MM.1S (cell line): Measurements from ENCODE around the gene B4GALNT3.

Experiments used
- DNase-seq: peaks from one replicate; pipeline ENCODE4 v3.0.0-alpha.2; 2015
- H2AFZ ChIP-seq: fragments of 300-600 bp; sonication (generic); 2 replicates; pipeline ENCODE4 v1.6.0; 2016; ENCODE audit warnings: antibody characterized with exemption, low read length
- H3F3A ChIP-seq: fragments of 300-600 bp; sonication (generic); 2 replicates; pipeline ENCODE4 v1.6.1; 2016; ENCODE audit warnings: mild to moderate bottlenecking, antibody characterized with exemption, low read length, moderate library complexity, mixed read lengths; ENCODE audit not compliant: insufficient read depth
- H3K27ac ChIP-seq: fragments of 300-600 bp; sonication (generic); 2 replicates; pipeline ENCODE4 v1.5.1; 2016; ENCODE audit warnings: mild to moderate bottlenecking, low read length
- H3K27me3 ChIP-seq: fragments of 300-600 bp; sonication (generic); replicated peaks from 2 replicates; pipeline ENCODE4 v1.6.0; 2016; ENCODE audit warnings: low read length; ENCODE audit not compliant: insufficient read depth
- H3K36me3 ChIP-seq: fragments of 300-600 bp; sonication (generic); replicated peaks from 2 replicates; pipeline ENCODE4 v1.6.1; 2016; ENCODE audit warnings: mild to moderate bottlenecking, low read length, mixed read lengths; ENCODE audit not compliant: insufficient read depth
- H3K4me1 ChIP-seq: fragments of 300-600 bp; sonication (generic); 2 replicates; pipeline ENCODE4 v1.6.1; 2016; ENCODE audit warnings: low read length, mixed read lengths
- H3K4me2 ChIP-seq: fragments of 300-600 bp; sonication (generic); 2 replicates; pipeline ENCODE4 v1.6.0; 2016; ENCODE audit warnings: low read depth, low read length
- H3K4me3 ChIP-seq: fragments of 300-600 bp; sonication (generic); 2 replicates; pipeline ENCODE4 v1.5.1; 2016; ENCODE audit warnings: low read length, mixed read lengths
- H3K79me2 ChIP-seq: fragments of 300-600 bp; sonication (generic); 2 replicates; pipeline ENCODE4 v1.6.1; 2016; ENCODE audit warnings: mixed run types, low read length, mixed read lengths
- H3K9ac ChIP-seq: fragments of 300-600 bp; sonication (generic); 2 replicates; pipeline ENCODE4 v1.6.1; 2016; ENCODE audit warnings: low read length, mixed read lengths
- H3K9me2 ChIP-seq: fragments of 300-600 bp; sonication (generic); replicated peaks from 2 replicates; pipeline ENCODE4 v1.6.1; 2016; ENCODE audit warnings: mild to moderate bottlenecking, low read length, mixed read lengths; ENCODE audit not compliant: insufficient read depth
- H3K9me3 ChIP-seq: fragments of 300-600 bp; sonication (generic); replicated peaks from 2 replicates; pipeline ENCODE4 v1.6.1; 2016; ENCODE audit warnings: mild to moderate bottlenecking, low read length, mixed read lengths; ENCODE audit not compliant: insufficient read depth
- H4K20me1 ChIP-seq: fragments of 300-600 bp; sonication (generic); 2 replicates; pipeline ENCODE4 v1.6.1; 2016; ENCODE audit warnings: mild to moderate bottlenecking, low read length, moderate library complexity, mixed read lengths; ENCODE audit not compliant: insufficient read depth
- EZH2 ChIP-seq: fragments of 300-600 bp; sonication (generic); optimal IDR thresholded peaks from 2 replicates; pipeline ENCODE3; 2017; ENCODE audit warnings: low read depth, mild to moderate bottlenecking, antibody characterized with exemption, low read length, mixed read lengths
- EZH2phosphoT487 ChIP-seq: fragments of 300-600 bp; sonication (generic); IDR thresholded peaks from 2 replicates; pipeline ENCODE4 v1.6.1; 2018; ENCODE audit warnings: antibody characterized with exemption, low read length
- TF ChIP-seq, protein P1 (sequence below): fragments of 300-600 bp; sonication (generic); IDR thresholded peaks from 2 replicates; pipeline ENCODE4 v1.5.1; 2016; ENCODE audit warnings: antibody characterized with exemption, low read length, mixed read lengths

The B4GALNT3 gene

DNA sequence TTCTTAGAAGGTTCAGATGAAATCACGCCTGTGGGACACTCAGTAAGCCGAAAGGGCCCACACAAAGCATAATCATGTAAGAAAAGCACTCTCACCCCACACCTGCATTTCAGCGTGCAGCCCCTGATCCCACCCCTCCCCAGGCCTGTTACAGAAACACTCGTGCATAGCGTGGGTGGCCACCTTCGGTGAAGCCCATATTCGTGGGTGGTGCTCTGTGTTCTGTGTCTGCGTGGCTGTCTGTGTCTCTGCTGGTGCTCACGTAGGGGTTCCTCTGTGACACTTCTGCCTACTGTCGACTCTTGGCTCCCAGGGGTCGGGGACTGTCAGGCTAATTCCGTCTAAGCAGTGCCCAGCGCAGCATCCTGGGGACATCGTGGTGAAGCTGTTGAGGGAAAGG is 74.0 kb downstream of the B4GALNT3 start:
- Histone ChIP-seq H3K27ac (no peak overlapping the region), H3K36me3 (no peaks in the 10 kb centered on the region), H3K9me3 (no peaks in the 10 kb centered on the region), H2AFZ (no peak overlapping the region), H3K4me3 (no peak overlapping the region), H3K79me2 (no peaks in the 10 kb centered on the region), H3K9ac (no peak overlapping the region), H3K4me1 (no peaks in the 10 kb centered on the region), H3K4me2 (no peak overlapping the region), H3F3A (no peaks in the 10 kb centered on the region), H4K20me1 (no peaks in the 10 kb centered on the region), H3K9me2 (no peaks in the 10 kb centered on the region), H3K27me3 (0 out of 2 replicates have a peak, but pooled peaks cover 6% of the 10 kb centered on the region)
- no peak for DNase-seq
- TF ChIP-seq EZH2phosphoT487 (no peak), EZH2 (no peak)
- TF ChIP-seq, protein P1, sequence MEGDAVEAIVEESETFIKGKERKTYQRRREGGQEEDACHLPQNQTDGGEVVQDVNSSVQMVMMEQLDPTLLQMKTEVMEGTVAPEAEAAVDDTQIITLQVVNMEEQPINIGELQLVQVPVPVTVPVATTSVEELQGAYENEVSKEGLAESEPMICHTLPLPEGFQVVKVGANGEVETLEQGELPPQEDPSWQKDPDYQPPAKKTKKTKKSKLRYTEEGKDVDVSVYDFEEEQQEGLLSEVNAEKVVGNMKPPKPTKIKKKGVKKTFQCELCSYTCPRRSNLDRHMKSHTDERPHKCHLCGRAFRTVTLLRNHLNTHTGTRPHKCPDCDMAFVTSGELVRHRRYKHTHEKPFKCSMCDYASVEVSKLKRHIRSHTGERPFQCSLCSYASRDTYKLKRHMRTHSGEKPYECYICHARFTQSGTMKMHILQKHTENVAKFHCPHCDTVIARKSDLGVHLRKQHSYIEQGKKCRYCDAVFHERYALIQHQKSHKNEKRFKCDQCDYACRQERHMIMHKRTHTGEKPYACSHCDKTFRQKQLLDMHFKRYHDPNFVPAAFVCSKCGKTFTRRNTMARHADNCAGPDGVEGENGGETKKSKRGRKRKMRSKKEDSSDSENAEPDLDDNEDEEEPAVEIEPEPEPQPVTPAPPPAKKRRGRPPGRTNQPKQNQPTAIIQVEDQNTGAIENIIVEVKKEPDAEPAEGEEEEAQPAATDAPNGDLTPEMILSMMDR: no peak

DNA sequence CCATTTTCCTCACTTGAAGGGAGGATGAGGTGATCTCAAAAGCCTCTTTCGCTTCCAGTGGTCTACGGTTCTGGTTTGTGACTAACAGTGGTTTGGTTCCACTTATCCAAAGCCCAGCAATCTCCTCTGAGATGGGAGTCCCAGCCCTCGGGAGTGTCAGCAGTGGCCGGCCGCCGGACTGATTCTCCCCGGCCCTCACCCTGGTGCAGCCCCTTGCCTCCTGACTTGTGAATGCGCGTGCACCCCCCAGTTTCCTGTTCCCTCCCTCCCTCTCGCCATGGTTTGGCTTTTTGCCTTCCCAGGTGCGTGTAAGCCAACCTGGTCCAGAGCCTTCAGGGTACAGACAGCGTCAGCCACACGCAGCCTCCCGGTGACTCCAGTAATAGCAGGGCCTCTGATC is 74.5 kb downstream of the B4GALNT3 start:
- Histone ChIP-seq H3F3A (no peaks in the 10 kb centered on the region), H3K4me3 (no peak overlapping the region), H3K9ac (no peak overlapping the region), H3K4me2 (no peak overlapping the region), H3K9me3 (no peaks in the 10 kb centered on the region), H3K4me1 (no peaks in the 10 kb centered on the region), H3K27ac (no peak overlapping the region), H2AFZ (no peak overlapping the region), H3K79me2 (no peaks in the 10 kb centered on the region), H4K20me1 (no peaks in the 10 kb centered on the region), H3K9me2 (no peaks in the 10 kb centered on the region), H3K27me3 (0 out of 2 replicates have a peak, but pooled peaks cover 6% of the 10 kb centered on the region), H3K36me3 (no peaks in the 10 kb centered on the region)
- TF ChIP-seq, protein P1: no peak
- TF ChIP-seq EZH2phosphoT487 (no peak), EZH2 (no peak)
- DNase-seq: no peak

DNA sequence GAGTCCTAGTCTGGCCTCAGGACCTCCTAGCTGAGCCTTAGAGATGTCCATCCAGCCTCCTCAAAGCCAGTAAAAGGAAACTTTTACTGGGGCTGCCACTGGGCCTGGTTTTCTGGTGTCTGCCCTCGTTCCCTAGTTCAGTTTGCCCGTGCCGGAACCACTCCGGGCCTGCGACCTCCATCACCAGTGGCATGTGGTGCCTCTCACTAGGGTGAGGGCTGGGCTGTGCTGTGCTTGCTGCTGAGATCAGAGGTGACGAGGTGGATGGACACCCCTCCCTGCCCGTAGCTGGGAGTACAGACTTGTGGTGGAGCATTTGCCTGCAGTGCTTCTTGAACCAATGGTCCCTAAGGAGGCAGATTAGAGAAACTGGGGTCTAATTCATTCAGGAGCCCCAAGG is 75.7 kb downstream of the B4GALNT3 start:
- H4K20me1 ChIP-seq: no peaks in the 10 kb centered on the region
- H3K4me1 ChIP-seq: no peaks in the 10 kb centered on the region
- H3K79me2 ChIP-seq: no peaks in the 10 kb centered on the region
- no peak for DNase-seq
- H2AFZ ChIP-seq: no peak overlapping the region
- no peak overlapping the region for H3K9ac ChIP-seq
- H3K4me2 ChIP-seq: no peak overlapping the region
- H3K27ac ChIP-seq: no peak overlapping the region
- H3K36me3 ChIP-seq: no peaks in the 10 kb centered on the region
- no peak for TF ChIP-seq EZH2
- TF ChIP-seq, protein P1: no peak
- no peak for TF ChIP-seq EZH2phosphoT487
- H3K4me3 ChIP-seq: no peak overlapping the region
- H3F3A ChIP-seq: no peaks in the 10 kb centered on the region
- H3K9me2 ChIP-seq: no peaks in the 10 kb centered on the region
- H3K9me3 ChIP-seq: no peaks in the 10 kb centered on the region
- H3K27me3 ChIP-seq: 0 out of 2 replicates have a peak, but pooled peaks cover 6% of the 10 kb centered on the region
